T-cell (primary cell): ENCODE data around the gene KCNMA1. TPM values are rescaled to one million over a fixed set of nuclear protein-coding genes. Genes with fewer than 3 reads are reported as not detected.

Source experiments
- ATAC-seq, 4 experiments: fragments of 200-7000 bp in 3 of 4; fragments of 150-1000 bp in 1 of 4; cut with Tn5 transposase; replicated peaks in 1 of 4; 1 replicate in 3 of 4; 2 replicates in 1 of 4; pipeline ENCODE4 v1.10.0; 2021; ENCODE audit warnings: moderate library complexity in 3 of 4, mild to moderate bottlenecking in 2 of 4, moderate number of reproducible peaks in 1 of 4
- CTCF ChIA-PET, 2 donors: fragments of 300-600 bp; sonication (Branson Sonifier 250); formaldehyde crosslinking; loops; one replicate each; lab custom pipeline; 2022; ENCODE audit warnings: antibody characterized with exemption in 2 of 2; lab: Charles Lee
- POLR2A ChIA-PET, 2 donors: fragments of 300-600 bp; sonication (Branson Sonifier 250); formaldehyde crosslinking; loops; one replicate each; lab custom pipeline; 2022; ENCODE audit warnings: antibody characterized with exemption in 2 of 2; lab: Charles Lee
- DNase-seq, 35 experiments: peaks; one replicate each; pipeline versions ENCODE4 v3.0.0 to v3.0.0-alpha.2; 2013 to 2023
- H3K27ac ChIP-seq: one replicate; pipeline ENCODE4 v1.5.1; 2013; ENCODE audit warnings: low read length
- H3K27me3 ChIP-seq, 2 experiments: replicated peaks in 1 of 2; 1 replicate in 1 of 2; 2 replicates in 1 of 2; pipeline versions ENCODE4 v1.6.1 to v1.7.0; 2013; ENCODE audit warnings: low read length in 1 of 2, mixed read lengths in 1 of 2; ENCODE audit not compliant: control insufficient read depth in 2 of 2, insufficient read depth in 2 of 2; ENCODE audit errors: extremely low read depth in 1 of 2
- H3K36me3 ChIP-seq, 2 donors: 1 replicate in 1 of 2; 2 replicates in 1 of 2; pipeline versions ENCODE4 v1.6.1 to v1.7.0; 2013; ENCODE audit warnings: low read length in 1 of 2; ENCODE audit not compliant: control insufficient read depth in 2 of 2, insufficient read depth in 1 of 2; ENCODE audit errors: extremely low read depth in 1 of 2
- H3K4me1 ChIP-seq, 2 experiments: 1 replicate in 1 of 2; 2 replicates in 1 of 2; pipeline versions ENCODE4 v1.6.1 to v1.7.0; 2013; ENCODE audit warnings: low read length in 2 of 2, mixed read lengths in 1 of 2; ENCODE audit not compliant: insufficient read depth in 2 of 2, control insufficient read depth in 1 of 2; ENCODE audit errors: extremely low read depth in 1 of 2
- H3K4me3 ChIP-seq, 2 donors: 1 replicate in 1 of 2; 2 replicates in 1 of 2; pipeline versions ENCODE4 v1.5.1 to v1.7.0; 2013; ENCODE audit warnings: mild to moderate bottlenecking in 2 of 2, low read length in 1 of 2, moderate library complexity in 1 of 2; ENCODE audit not compliant: control insufficient read depth in 1 of 2; ENCODE audit errors: extremely low read depth in 1 of 2
- H3K9me3 ChIP-seq: 2 replicates; pipeline ENCODE4 v1.7.0; 2013
- H3K27ac Mint-ChIP-seq, 2 donors: one replicate each; pipeline ENCODE4 v1.8.0; 2020 to 2021; ENCODE audit warnings: mild to moderate bottlenecking in 2 of 2, mixed read lengths in 2 of 2
- H3K27me3 Mint-ChIP-seq, 2 donors: one replicate each; pipeline ENCODE4 v1.8.0; 2021 to 2022; ENCODE audit warnings: mixed read lengths in 2 of 2
- H3K36me3 Mint-ChIP-seq: one replicate; pipeline ENCODE4 v1.8.0; 2021; ENCODE audit warnings: mixed read lengths
- H3K4me1 Mint-ChIP-seq, 3 donors: one replicate each; pipeline ENCODE4 v1.8.0; 2020 to 2022; ENCODE audit warnings: mixed read lengths in 3 of 3, mild to moderate bottlenecking in 1 of 3
- H3K4me3 Mint-ChIP-seq, 3 donors: one replicate each; pipeline ENCODE4 v1.8.0; 2020 to 2022; ENCODE audit warnings: mild to moderate bottlenecking in 3 of 3, mixed read lengths in 3 of 3, moderate library complexity in 3 of 3
- H3K9me3 Mint-ChIP-seq, 3 donors: one replicate each; pipeline ENCODE4 v1.8.0; 2020 to 2022; ENCODE audit warnings: mixed read lengths in 3 of 3
- WGBS: methylation state at CpG from one replicate; pipeline ENCODE4 v1.1.5; 2013; ENCODE audit warnings: missing lambda C conversion rate; ENCODE audit not compliant: insufficient coverage; 5-methylcytosine and 5-hydroxymethylcytosine counted together
- total RNA-seq, 35 experiments: library from RNA in 6 of 35; stranded (reverse) in 6 of 35; fragments of 120-200 nt in 1 of 35; gene quantifications; one replicate each; pipeline versions ENCODE4 v1.2.1 to v1.2.4 and lab custom pipeline; 2013 to 2026

Gene KCNMA1
- total RNA-seq, 5 donors from 2014 or later (not counting 1 experiment from before 2014, with no cell fraction given), result 0.14 to 1.6 (median 0.60) TPM

- peak in 1 of 35 experiments; percentile 10 for DNase-seq
- no peak overlapping the region for H3K4me3 ChIP-seq
- peaks cover 11 to 17% of the 10 kb centered on the region in 2 donors for H3K27me3 Mint-ChIP-seq
- 30% methylated on average over 5 of the region's 5 CpGs for WGBS
- H3K9me3 Mint-ChIP-seq, result no peaks in the 10 kb centered on the region
- H3K4me3 Mint-ChIP-seq, result no peak overlapping the region
- H3K4me1 Mint-ChIP-seq, result no peaks in the 10 kb centered on the region
- ChIA-PET CTCF (interaction anchor here in 1 of 2 donors (0.6 kb wide), 1 partner anchor 50 kb away, joined by 4 read pairs; no protein-coding TSS in a partner anchor), POLR2A (no interaction called here)
- no peak for ATAC-seq
- no peaks in the 10 kb centered on the region for H3K36me3 ChIP-seq
- H3K27ac ChIP-seq, result no peak overlapping the region
- no peaks in the 10 kb centered on the region for H3K4me1 ChIP-seq
- H3K27me3 ChIP-seq, result peaks cover 0 to 6% of the 10 kb centered on the region in 2 experiments
- H3K9me3 ChIP-seq, result no peaks in the 10 kb centered on the region
- no peaks in the 10 kb centered on the region for H3K36me3 Mint-ChIP-seq
- no peak overlapping the region for H3K27ac Mint-ChIP-seq
Measured at GRCh38 chr10:77405771-77406241, 231.8 kb downstream of the KCNMA1 start.

DNA sequence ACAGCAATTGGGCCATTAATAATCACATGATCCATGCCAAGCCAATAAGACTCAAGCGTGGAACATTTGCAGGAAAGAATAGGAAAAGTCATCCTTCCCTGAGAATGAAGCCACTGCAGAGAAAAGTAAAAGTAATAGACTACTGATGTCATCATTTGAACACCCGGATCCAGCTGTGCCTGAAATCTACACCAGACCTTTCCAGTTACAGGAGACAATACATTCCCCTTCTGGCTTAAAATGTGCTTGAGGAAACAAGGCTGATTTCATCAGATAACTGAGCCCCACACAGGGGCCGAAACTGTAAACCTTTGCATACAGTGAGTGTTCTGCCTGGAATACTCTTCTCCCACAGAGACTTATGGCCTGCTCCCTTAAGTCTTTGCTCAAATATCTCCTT lies 232.8 kb downstream of the KCNMA1 start:
- CTCF ChIA-PET, result no interaction called here
- H3K27me3 Mint-ChIP-seq, result peaks cover 11 to 13% of the 10 kb centered on the region in 2 donors
- ATAC-seq, result no peak

DNA sequence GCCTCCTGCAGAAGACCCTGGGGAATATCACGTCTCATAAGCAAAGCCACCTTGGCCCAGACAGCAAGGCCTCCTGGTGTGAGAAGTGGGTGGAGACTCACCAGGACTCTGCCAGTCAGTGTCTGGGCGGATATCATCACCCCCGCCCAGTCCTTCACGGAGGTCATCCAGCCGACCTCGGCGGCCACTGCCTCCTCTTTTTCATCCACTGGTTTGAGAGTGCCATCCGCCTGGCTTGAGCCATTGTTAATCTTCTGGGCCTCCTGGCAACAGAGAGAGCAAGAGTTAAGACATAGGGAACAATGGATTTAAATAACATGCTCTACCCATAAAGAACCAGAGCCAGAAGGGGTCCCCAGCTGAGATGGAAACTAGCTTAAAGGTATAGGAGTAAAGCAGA lies 233.8 kb downstream of the KCNMA1 start:
- WGBS, result 95% methylated on average over 3 of the region's 8 CpGs
- H3K4me3 ChIP-seq, result no peak overlapping the region

More for the DNA sequence above, 232.8 kb downstream of the KCNMA1 start:
- Histone ChIP-seq H3K4me3 (no peak overlapping the region), H3K9me3 (no peaks in the 10 kb centered on the region), H3K4me1 (no peaks in the 10 kb centered on the region), H3K36me3 (no peaks in the 10 kb centered on the region), H3K27ac (no peak overlapping the region), H3K27me3 (peaks cover 0 to 8% of the 10 kb centered on the region in 2 experiments)
- no peak overlapping the region for H3K4me3 Mint-ChIP-seq
- H3K4me1 Mint-ChIP-seq, result no peaks in the 10 kb centered on the region
- POLR2A ChIA-PET, result no interaction called here
- H3K27ac Mint-ChIP-seq, result no peak overlapping the region
- WGBS, result 100% methylated on average over 1 of the region's 3 CpGs
- H3K9me3 Mint-ChIP-seq, result no peaks in the 10 kb centered on the region
- DNase-seq, result no peak
- no peaks in the 10 kb centered on the region for H3K36me3 Mint-ChIP-seq

GRCh38 chr10:77401683-77402082 lies 235.9 kb downstream of the KCNMA1 start:
- DNase-seq (no peak), ATAC-seq (no peak)
- H3K4me1 ChIP-seq, result no peaks in the 10 kb centered on the region
- no peak overlapping the region for H3K27ac ChIP-seq
- no peaks in the 10 kb centered on the region for H3K36me3 ChIP-seq
- peaks cover 3 to 7% of the 10 kb centered on the region in 2 experiments for H3K27me3 ChIP-seq
- Mint-ChIP-seq H3K36me3 (no peaks in the 10 kb centered on the region), H3K27me3 (peaks cover 11% of the 10 kb centered on the region in 2 donors), H3K4me3 (no peak overlapping the region), H3K9me3 (no peaks in the 10 kb centered on the region), H3K27ac (no peak overlapping the region), H3K4me1 (no peaks in the 10 kb centered on the region)
- H3K9me3 ChIP-seq, result no peaks in the 10 kb centered on the region
- H3K4me3 ChIP-seq, result no peak overlapping the region
- CTCF ChIA-PET, result interaction anchor here in 1 of 2 donors (0.7 kb wide), 1 partner anchor 9 kb away, joined by 3 read pairs; no protein-coding TSS in a partner anchor
- POLR2A ChIA-PET, result no interaction called here
- 83% methylated on average over 1 of the region's 3 CpGs for WGBS

More for the DNA sequence above, 233.8 kb downstream of the KCNMA1 start:
- Mint-ChIP-seq H3K27me3 (peaks cover 11 to 12% of the 10 kb centered on the region in 2 donors), H3K4me1 (no peaks in the 10 kb centered on the region), H3K4me3 (no peak overlapping the region), H3K9me3 (no peaks in the 10 kb centered on the region), H3K27ac (no peak overlapping the region), H3K36me3 (no peaks in the 10 kb centered on the region)
- Histone ChIP-seq H3K4me1 (no peaks in the 10 kb centered on the region), H3K27me3 (peaks cover 3 to 8% of the 10 kb centered on the region in 2 experiments), H3K36me3 (no peaks in the 10 kb centered on the region), H3K9me3 (no peaks in the 10 kb centered on the region), H3K27ac (no peak overlapping the region)
- ChIA-PET POLR2A (no interaction called here), CTCF (no interaction called here)
- ATAC-seq, result no peak
- DNase-seq, result no peak

DNA sequence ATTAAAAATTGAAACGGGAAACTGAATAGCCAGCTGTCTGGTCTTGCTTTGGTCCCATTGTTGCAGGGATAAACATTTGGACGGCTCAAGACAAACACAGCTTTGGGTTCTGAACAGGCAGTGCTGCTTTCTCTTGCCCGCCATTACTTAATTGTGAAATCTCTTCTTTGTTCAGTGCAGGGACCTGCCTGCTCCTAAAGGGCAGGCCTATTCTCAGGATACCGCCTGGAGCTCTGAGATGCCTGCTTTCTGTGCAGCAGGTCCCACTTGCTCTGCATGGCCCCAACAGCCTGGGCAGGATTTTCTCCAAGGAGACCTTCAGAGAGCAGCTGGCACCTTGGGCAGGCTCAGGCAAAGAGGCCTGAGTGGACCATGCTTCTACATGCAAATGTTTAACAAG lies 237.6 kb downstream of the KCNMA1 start:
- H3K27me3 Mint-ChIP-seq, result peaks cover 11% of the 10 kb centered on the region in 2 donors
- no peak for DNase-seq
- no peaks in the 10 kb centered on the region for H3K36me3 Mint-ChIP-seq
- no peaks in the 10 kb centered on the region for H3K9me3 ChIP-seq
- WGBS, result 77% methylated on average over 4 of the region's 4 CpGs
- ChIA-PET CTCF (no interaction called here), POLR2A (no interaction called here)
- peaks cover 2 to 3% of the 10 kb centered on the region in 2 experiments for H3K27me3 ChIP-seq
- no peak for ATAC-seq
- H3K4me3 ChIP-seq, result no peak overlapping the region
- H3K4me1 ChIP-seq, result no peaks in the 10 kb centered on the region
- H3K27ac ChIP-seq, result no peak overlapping the region
- no peaks in the 10 kb centered on the region for H3K4me1 Mint-ChIP-seq
- H3K4me3 Mint-ChIP-seq, result no peak overlapping the region
- H3K27ac Mint-ChIP-seq, result no peak overlapping the region
- H3K9me3 Mint-ChIP-seq, result no peaks in the 10 kb centered on the region
- H3K36me3 ChIP-seq, result no peaks in the 10 kb centered on the region

DNA sequence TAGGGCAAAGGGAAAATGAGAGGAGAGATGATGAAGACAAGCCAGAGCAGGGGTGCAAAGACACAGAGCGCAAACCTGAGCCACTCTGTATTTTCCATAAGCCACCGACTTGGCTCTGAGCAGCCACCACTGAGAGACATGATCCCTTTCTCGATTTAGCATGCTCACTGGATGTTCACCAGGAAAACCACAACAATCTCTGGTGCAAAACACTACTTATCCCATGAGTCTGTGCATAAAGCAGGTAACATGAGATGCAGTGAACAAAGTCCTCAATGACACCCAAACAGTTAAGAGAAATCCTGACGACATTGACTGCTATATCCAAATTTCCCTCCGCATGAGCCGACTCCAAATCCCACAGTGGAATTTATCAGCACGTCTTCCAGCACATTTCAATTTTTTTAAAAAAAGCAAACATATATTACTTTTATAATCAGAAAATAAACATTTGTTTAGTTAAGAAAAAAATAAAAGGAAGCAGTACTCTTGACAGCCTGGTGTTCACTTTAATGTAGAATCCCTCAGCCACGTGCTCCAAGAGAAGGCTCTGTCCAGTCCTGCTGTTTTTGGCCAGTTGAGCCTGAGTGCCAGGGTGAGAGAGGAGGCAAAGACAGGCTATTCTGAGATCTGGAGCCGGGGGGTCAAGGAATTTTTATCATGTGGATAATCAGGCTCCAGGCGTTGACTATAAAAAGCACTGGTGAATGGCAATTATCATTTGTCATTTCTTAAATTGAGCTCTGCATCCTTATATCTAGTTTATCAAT lies 238.4 kb downstream of the KCNMA1 start:
- Mint-ChIP-seq H3K4me3 (no peak overlapping the region), H3K27ac (no peak overlapping the region), H3K36me3 (no peaks in the 10 kb centered on the region), H3K27me3 (peaks cover 9 to 11% of the 10 kb centered on the region in 2 donors), H3K9me3 (no peaks in the 10 kb centered on the region), H3K4me1 (no peaks in the 10 kb centered on the region)
- CTCF ChIA-PET, result no interaction called here
- H3K36me3 ChIP-seq, result no peaks in the 10 kb centered on the region
- no peaks in the 10 kb centered on the region for H3K9me3 ChIP-seq
- no peak overlapping the region for H3K4me3 ChIP-seq
- H3K4me1 ChIP-seq, result no peaks in the 10 kb centered on the region
- POLR2A ChIA-PET, result no interaction called here
- 56% methylated on average over 3 of the region's 10 CpGs for WGBS
- DNase-seq, result no peak
- ATAC-seq, result no peak
- no peak overlapping the region for H3K27ac ChIP-seq
- peaks cover 2 to 3% of the 10 kb centered on the region in 2 experiments for H3K27me3 ChIP-seq
